BLaER1 treated with 17β-estradiol and CSF1 and Interleukin-3, amounts not matched to agents 10 nM and 100 nM (cell line): ENCODE results near the gene MPPED2.

ENCODE experiments used
- H3K27ac ChIP-seq, 11 experiments: shearing (Covaris generic); formaldehyde crosslinking; 2 replicates each; pipeline ENCODE4 v1.8.1; 2022
- H3K27me3 ChIP-seq, 11 experiments: shearing (Covaris generic); formaldehyde crosslinking; 2 replicates each; pipeline ENCODE4 v1.8.1; 2022
- H3K36me3 ChIP-seq, 11 experiments: shearing (Covaris generic); formaldehyde crosslinking; 2 replicates each; pipeline ENCODE4 v1.8.1; 2022
- H3K4me1 ChIP-seq, 10 experiments: shearing (Covaris generic); formaldehyde crosslinking; 2 replicates each; pipeline ENCODE4 v1.8.1; 2022
- H3K4me2 ChIP-seq, 11 experiments: shearing (Covaris generic); formaldehyde crosslinking; 2 replicates each; pipeline ENCODE4 v1.8.1; 2022
- H3K4me3 ChIP-seq, 10 experiments: shearing (Covaris generic); formaldehyde crosslinking; 2 replicates each; pipeline ENCODE4 v1.8.1; 2022
- H3K9ac ChIP-seq, 11 experiments: shearing (Covaris generic); formaldehyde crosslinking; 2 replicates each; pipeline ENCODE4 v1.8.1; 2022
- H3K9me3 ChIP-seq, 11 experiments: shearing (Covaris generic); formaldehyde crosslinking; replicated peaks in 1 of 11; 2 replicates each; pipeline ENCODE4 v1.8.1; 2022
- H4K20me1 ChIP-seq, 11 experiments: shearing (Covaris generic); formaldehyde crosslinking; 2 replicates each; pipeline ENCODE4 v1.8.1; 2022
- Cebpa-rat ChIP-seq, 11 experiments: shearing (Covaris generic); IDR thresholded peaks; 2 replicates each; pipeline ENCODE4 v1.8.1; 2022

The MPPED2 gene

DNA sequence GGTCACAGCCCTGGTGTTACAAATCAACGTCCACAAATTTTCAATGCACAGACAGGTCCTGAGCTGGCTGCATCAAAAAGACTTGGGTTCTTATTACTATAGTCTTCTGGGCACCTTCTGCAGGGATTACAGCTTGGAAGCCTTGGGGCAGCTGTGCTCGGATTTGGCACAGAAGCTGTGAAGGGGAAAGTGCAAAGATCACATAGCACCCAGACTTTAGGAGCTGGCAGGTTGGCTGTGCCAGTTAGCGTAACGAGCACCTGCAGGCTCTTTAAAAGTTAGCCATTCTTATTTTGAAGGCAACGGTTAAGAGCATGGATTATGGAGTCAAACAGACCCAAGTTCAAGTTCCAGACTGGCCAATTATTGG is 162.9 kb downstream of the MPPED2 start:
- Histone ChIP-seq H3K27ac (no peak overlapping the region), H3K9ac (no peak overlapping the region), H3K4me2 (no peak overlapping the region), H3K4me3 (no peak overlapping the region), H3K27me3 (no peaks in the 10 kb centered on the region), H3K9me3 (no peaks in the 10 kb centered on the region), H3K4me1 (no peaks in the 10 kb centered on the region), H3K36me3 (no peaks in the 10 kb centered on the region), H4K20me1 (no peaks in the 10 kb centered on the region)
- TF ChIP-seq Cebpa-rat (IDR thresholded peaks at IDR 0.05): no peak

DNA sequence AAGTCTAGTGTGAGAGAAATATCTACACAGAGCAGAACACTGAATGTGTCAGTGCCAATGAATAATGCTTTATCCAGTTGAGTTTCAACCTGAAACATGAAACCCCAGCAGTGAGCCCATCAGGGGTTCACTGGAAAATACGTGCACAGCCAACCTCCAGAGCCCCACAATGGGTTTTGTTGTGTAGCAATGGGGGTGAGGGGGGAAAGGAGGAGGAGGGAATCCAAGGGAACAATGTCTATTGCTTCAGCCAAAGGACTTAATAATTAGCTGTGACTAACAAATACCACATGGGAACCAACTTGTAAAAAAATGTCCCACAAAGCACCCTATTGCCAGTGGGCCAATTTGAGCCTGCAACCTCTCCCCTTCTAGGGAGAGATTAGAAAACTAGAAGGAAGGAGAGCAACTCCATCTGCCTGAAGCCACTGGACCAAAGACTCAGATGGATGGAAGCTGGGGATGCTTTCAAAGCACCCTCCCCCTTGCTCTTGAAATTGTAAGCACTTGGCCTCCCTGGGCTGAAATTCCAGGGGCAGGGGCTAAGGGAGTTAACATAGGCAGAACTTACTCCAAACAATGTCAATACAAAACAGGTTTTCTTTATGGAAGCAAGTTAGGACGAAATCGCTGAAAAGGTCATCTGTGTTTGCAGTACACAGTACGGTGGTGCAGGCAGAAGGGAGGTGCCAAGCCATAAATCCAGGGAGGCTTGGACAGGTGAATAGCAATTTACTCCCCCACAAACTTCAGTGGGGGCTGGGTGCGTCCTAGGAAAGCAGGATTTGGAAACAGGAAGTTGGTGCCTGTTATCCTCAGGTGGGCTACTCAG is 163.5 kb downstream of the MPPED2 start:
- Histone ChIP-seq H4K20me1 (no peaks in the 10 kb centered on the region), H3K4me1 (no peaks in the 10 kb centered on the region), H3K4me2 (no peak overlapping the region), H3K36me3 (no peaks in the 10 kb centered on the region), H3K27ac (no peak overlapping the region), H3K4me3 (no peak overlapping the region), H3K9ac (no peak overlapping the region), H3K27me3 (no peaks in the 10 kb centered on the region), H3K9me3 (no peaks in the 10 kb centered on the region)
- no peak for TF ChIP-seq Cebpa-rat (IDR thresholded peaks at IDR 0.05)

DNA sequence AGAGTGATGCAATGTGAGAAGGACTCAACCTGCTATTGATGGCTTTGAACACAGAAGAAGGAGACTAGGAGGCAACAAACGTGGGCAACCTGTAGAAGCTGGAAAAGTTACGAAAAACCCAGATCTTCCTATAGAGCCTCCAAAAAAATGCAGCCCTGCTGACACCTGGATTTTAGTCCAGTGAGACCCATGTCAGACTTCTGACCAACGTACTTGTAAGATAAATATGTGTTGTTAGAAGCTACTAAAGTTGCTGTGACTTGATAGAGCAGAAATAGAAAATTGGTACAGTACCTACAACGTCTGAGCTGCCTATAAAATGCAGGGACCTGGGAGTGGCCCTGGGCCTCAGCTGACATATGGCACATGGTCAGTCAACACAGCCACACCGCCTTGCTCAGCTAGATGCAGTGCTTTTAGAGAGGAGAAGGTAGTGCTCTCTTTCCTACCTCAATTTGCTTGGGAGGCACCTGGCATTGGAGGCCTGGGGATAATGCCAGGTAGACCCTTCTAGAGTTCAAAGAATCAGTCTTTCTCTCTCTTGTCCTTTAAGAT is 165.8 kb downstream of the MPPED2 start:
- no peak overlapping the region for H3K27ac ChIP-seq
- H3K4me1 ChIP-seq: no peaks in the 10 kb centered on the region
- no peaks in the 10 kb centered on the region for H3K27me3 ChIP-seq
- H4K20me1 ChIP-seq: no peaks in the 10 kb centered on the region
- no peak overlapping the region for H3K4me2 ChIP-seq
- no peak overlapping the region for H3K4me3 ChIP-seq
- no peak overlapping the region for H3K9ac ChIP-seq
- no peaks in the 10 kb centered on the region for H3K9me3 ChIP-seq
- no peaks in the 10 kb centered on the region for H3K36me3 ChIP-seq
- TF ChIP-seq Cebpa-rat (IDR thresholded peaks at IDR 0.05): no peak

DNA sequence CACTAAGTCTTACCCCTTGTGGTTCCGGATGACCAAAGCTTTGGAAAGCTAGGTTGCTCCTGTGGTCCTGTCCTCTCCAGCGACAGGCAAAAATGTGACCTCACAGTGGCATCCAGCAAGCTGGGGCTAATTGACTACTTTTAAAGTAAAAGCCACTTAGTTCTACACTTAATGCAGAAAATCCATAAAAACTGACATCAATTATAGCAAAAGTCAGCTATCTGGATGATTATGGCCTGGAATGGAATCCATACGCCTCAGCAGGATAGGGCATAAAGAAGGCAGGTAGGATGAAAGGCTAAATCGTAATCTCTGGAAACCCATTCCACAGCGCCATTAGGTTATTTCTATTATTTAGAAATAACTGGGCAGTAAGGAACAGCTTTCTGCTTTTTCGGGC is 171.3 kb downstream of the MPPED2 start:
- Histone ChIP-seq H4K20me1 (no peaks in the 10 kb centered on the region), H3K4me2 (no peak overlapping the region), H3K36me3 (0 out of 22 replicates have a peak, but pooled peaks cover 0 to 7% (median 0%) of the 10 kb centered on the region in 11 experiments), H3K27ac (no peak overlapping the region), H3K4me3 (no peak overlapping the region), H3K9me3 (no peaks in the 10 kb centered on the region), H3K4me1 (no peaks in the 10 kb centered on the region), H3K27me3 (no peaks in the 10 kb centered on the region), H3K9ac (no peak overlapping the region)
- no peak for TF ChIP-seq Cebpa-rat (IDR thresholded peaks at IDR 0.05)

DNA sequence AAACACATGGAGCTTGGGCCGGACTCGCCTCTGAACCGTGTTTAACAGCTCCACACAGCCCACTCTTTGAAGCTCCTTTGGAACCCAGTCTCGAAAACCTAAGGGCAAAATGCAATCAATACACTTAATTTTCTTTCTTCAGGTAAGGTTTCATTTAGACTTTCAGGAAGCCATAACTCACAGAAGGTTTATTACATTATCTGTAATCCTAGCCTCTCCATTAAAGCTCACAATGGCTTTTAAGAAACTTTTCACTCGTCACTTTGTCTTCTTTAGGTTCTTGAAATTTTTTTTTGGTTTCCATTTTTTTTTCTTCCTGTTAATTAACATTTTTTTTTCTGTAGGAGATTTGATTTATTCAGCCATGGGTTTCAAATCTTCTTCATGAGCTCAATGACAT is 171.9 kb downstream of the MPPED2 start:
- Histone ChIP-seq H3K9ac (no peak overlapping the region), H3K9me3 (no peaks in the 10 kb centered on the region), H3K27ac (no peak overlapping the region), H3K4me1 (no peaks in the 10 kb centered on the region), H3K27me3 (no peaks in the 10 kb centered on the region), H4K20me1 (no peaks in the 10 kb centered on the region), H3K4me2 (no peak overlapping the region), H3K36me3 (peaks cover 0 to 7% (median 0%) of the 10 kb centered on the region in 11 experiments; a peak in 1 of 22 replicates), H3K4me3 (no peak overlapping the region)
- no peak for TF ChIP-seq Cebpa-rat (IDR thresholded peaks at IDR 0.05)

DNA sequence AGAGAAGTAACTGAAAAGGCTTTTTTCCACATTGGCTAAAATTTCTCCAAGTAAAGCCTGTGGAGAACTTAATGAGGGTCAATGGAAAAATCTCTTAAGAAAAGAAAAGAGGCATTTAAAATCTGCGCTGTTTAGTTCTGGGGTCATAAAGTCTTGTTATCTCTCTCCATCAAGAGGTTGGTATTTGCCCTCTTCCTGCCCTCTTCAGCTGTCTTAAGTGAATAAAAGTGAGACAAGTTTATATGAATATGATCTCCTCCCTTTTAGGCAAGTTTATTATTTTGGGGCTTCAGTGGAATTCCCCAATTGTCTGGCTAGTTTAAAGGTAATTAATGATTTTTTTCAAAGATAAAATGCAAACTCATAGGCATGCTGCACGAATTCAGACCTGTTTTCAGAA is 173.6 kb downstream of the MPPED2 start:
- H3K4me1 ChIP-seq: no peaks in the 10 kb centered on the region
- H4K20me1 ChIP-seq: no peaks in the 10 kb centered on the region
- no peaks in the 10 kb centered on the region for H3K9me3 ChIP-seq
- no peak overlapping the region for H3K4me3 ChIP-seq
- H3K9ac ChIP-seq: no peak overlapping the region
- H3K4me2 ChIP-seq: no peak overlapping the region
- H3K27ac ChIP-seq: no peak overlapping the region
- TF ChIP-seq Cebpa-rat (IDR thresholded peaks at IDR 0.05): no peak
- H3K36me3 ChIP-seq: peaks cover 0 to 7% (median 0%) of the 10 kb centered on the region in 11 experiments; a peak in 1 of 22 replicates
- H3K27me3 ChIP-seq: no peaks in the 10 kb centered on the region

DNA sequence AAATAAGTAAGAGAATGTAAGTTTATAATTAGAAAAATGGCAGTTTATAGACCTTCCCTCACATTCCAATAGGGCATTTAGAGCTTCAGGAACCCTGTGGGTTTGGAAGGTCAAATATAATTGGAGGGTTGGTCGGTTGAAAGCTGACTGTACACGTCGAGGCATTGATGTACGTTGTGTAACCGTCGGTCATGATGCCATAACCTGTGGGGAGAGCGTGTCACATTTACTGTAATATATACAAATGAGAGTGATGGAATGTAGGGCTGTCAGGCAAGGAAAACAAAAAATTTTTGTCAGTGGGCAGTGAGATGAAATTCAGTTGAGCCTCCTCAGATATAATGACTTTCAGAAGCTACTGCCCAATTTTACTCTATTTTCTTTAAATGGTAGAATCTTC is 174.8 kb downstream of the MPPED2 start:
- Histone ChIP-seq H3K36me3 (peaks cover 0 to 7% (median 0%) of the 10 kb centered on the region in 11 experiments; a peak in 1 of 22 replicates), H3K4me2 (no peak overlapping the region), H3K4me1 (peaks cover 0 to 2% (median 0%) of the 10 kb centered on the region in 10 experiments; a peak in 3 of 20 replicates), H4K20me1 (no peaks in the 10 kb centered on the region), H3K27ac (no peak overlapping the region), H3K4me3 (no peak overlapping the region), H3K9me3 (no peaks in the 10 kb centered on the region), H3K27me3 (no peaks in the 10 kb centered on the region), H3K9ac (no peak overlapping the region)
- no peak for TF ChIP-seq Cebpa-rat (IDR thresholded peaks at IDR 0.05)

DNA sequence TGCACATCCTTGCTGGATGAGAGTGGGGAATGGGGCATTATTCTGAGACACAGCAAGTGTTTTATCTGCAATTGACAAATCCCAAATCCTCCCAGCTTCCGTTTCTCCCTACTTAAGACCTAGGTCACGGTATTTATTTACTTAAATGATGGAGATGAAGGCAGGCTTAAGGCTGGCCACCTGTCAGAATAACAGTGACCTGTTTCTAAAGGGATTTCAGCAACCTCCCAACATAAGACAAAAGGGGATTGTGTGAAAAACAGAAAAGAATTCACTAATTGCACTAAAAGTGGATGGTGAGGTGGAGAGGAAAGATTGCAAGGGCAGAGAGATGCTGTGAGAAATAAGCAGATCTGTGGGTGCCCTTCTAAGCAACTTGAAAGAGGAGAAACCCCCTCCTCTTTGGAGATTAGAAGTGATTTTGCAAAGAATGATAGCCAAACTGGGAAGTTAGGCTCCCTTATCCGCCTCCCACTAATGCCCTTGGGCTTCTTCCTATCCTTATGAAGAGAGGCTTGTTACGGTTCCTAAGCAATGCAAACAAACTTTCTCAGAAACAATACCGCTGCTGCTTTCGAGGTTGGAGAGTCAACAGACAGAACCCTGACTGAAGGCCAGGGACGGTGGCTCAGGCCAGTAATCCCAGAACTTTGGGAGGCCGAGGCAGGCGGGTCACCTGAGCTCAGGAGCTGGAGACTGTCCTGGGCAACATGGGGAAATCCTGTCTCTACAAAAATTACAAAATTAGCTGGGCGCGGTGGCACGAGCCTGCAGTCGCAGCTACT is 179.0 kb downstream of the MPPED2 start:
- Histone ChIP-seq H4K20me1 (no peaks in the 10 kb centered on the region), H3K9me3 (no peaks in the 10 kb centered on the region), H3K27ac (no peak overlapping the region), H3K27me3 (no peaks in the 10 kb centered on the region), H3K4me3 (no peak overlapping the region), H3K9ac (no peak overlapping the region), H3K4me1 (peaks cover 0 to 15% (median 9%) of the 10 kb centered on the region in 10 experiments; a peak in 11 of 20 replicates), H3K36me3 (no peaks in the 10 kb centered on the region; a peak in 1 of 22 replicates), H3K4me2 (no peak overlapping the region)
- TF ChIP-seq Cebpa-rat (IDR thresholded peaks at IDR 0.05): no peak

DNA sequence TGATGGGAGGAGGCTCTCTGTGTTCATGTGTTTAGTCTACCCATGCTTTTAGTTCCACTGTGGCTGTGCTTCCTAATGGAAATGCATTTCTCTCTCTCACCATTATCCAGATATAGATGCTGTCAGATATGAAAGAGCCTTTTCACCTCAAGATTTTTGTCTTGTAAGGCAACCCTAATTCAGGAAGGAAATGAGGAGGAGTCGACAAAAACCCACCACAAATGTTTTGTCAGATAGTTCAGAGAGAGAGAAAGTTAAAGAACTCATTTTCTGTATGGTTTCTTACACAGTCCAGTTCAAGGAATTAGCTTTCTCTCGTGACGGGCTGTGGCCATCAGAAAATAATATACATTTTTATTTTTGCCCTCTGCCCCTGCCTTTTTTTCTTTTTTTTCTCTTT is 180.8 kb downstream of the MPPED2 start:
- Histone ChIP-seq H3K4me3 (no peak overlapping the region), H3K27me3 (no peaks in the 10 kb centered on the region), H4K20me1 (no peaks in the 10 kb centered on the region), H3K4me2 (peak overlapping the region in 9 of 11 experiments; percentile 1 to 26 (median 10); a peak in 10 of 22 replicates), H3K9ac (no peak overlapping the region), H3K9me3 (no peaks in the 10 kb centered on the region), H3K4me1 (peaks cover 0 to 15% (median 9%) of the 10 kb centered on the region in 10 experiments; a peak in 11 of 20 replicates), H3K36me3 (no peaks in the 10 kb centered on the region; a peak in 1 of 22 replicates), H3K27ac (no peak overlapping the region)
- no peak for TF ChIP-seq Cebpa-rat (IDR thresholded peaks at IDR 0.05)
